ENCODE data around the gene SUV39H2.
"Not testable (repeated sequence)": the region's sequence is repeated elsewhere in the genome, so short reads cannot be mapped to it uniquely, and the experiment has no call there.

Gene SUV39H2

DNA sequence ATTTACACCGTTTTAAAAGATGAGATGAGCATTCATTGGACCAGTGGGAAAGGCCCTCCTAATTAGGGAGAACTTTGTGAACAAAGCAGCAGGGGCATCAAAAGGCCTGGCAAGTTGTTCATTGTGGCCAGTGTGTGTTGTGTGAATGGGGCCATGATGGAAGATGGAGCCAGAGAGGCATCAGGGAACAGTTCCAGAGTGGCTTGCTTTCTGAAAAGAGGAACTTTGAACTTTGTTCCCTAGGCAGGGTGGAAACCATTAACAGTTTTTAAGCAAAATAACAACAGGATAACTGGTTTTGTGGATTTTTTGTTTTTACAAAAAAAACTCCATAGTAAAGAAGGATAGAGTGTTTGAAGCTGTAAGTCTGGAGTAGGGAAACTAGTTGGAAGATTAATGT, 12.5 kb downstream of the SUV39H2 start:
- DNase-seq (ENCODE audit: low read depth): no peak
- no peak overlapping the region for H3K4me3 ChIP-seq (ENCODE audit: low read depth, low read length)
- TF ChIP-seq, protein P1, sequence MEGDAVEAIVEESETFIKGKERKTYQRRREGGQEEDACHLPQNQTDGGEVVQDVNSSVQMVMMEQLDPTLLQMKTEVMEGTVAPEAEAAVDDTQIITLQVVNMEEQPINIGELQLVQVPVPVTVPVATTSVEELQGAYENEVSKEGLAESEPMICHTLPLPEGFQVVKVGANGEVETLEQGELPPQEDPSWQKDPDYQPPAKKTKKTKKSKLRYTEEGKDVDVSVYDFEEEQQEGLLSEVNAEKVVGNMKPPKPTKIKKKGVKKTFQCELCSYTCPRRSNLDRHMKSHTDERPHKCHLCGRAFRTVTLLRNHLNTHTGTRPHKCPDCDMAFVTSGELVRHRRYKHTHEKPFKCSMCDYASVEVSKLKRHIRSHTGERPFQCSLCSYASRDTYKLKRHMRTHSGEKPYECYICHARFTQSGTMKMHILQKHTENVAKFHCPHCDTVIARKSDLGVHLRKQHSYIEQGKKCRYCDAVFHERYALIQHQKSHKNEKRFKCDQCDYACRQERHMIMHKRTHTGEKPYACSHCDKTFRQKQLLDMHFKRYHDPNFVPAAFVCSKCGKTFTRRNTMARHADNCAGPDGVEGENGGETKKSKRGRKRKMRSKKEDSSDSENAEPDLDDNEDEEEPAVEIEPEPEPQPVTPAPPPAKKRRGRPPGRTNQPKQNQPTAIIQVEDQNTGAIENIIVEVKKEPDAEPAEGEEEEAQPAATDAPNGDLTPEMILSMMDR (IDR thresholded peaks at IDR 0.05; ENCODE audit: low read depth, low read length, missing control alignments): no peak

DNA sequence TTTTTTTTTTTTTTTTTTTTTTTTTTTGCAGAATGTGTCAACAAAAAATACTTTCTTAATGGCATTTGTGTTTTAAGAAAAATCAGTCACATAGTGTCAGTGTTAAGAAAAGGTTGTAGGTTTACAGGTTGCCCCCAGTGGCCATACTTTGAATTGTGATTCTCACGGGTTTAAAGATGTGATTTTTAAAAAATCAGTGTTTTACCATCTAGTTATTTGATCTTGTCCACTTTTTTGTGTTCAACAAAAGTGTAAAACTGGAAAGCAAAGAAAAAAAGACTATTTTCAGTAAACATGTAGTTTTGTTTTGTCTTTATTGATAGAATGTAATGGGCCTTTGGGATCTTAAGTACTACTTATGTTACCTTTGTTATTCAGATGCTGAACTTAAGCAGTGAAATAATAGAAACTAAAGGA, 25.7 kb downstream of the SUV39H2 start:
- no peak overlapping the region for H3K4me3 ChIP-seq (ENCODE audit: low read depth, low read length)
- no peak for DNase-seq (ENCODE audit: low read depth)
- TF ChIP-seq, protein P1 (IDR thresholded peaks at IDR 0.05; ENCODE audit: low read depth, low read length, missing control alignments): peak; percentile 57

DNA sequence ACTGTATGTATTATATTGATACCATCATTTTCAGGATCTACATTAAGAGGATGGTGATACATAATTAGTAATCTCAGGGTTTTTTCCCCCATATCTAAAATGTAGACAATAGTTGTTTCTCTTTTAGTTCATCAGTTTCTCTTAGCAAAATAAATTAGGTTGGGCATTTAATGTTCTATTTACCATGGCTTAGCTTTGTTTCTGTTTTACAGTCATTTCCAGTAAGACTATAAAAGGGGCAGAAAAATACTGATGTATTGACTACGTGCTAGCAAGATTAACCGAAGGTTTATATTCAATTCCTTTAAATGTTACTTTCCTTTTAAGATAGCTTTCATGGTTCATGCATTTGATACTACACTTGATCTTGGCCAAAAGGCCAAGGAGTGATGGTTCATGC, 26.2 kb downstream of the SUV39H2 start:
- TF ChIP-seq, protein P1 (IDR thresholded peaks at IDR 0.05; ENCODE audit: low read depth, low read length, missing control alignments): no peak
- H3K4me3 ChIP-seq (ENCODE audit: low read depth, low read length): no peak overlapping the region
- no peak for DNase-seq (ENCODE audit: low read depth)

DNA sequence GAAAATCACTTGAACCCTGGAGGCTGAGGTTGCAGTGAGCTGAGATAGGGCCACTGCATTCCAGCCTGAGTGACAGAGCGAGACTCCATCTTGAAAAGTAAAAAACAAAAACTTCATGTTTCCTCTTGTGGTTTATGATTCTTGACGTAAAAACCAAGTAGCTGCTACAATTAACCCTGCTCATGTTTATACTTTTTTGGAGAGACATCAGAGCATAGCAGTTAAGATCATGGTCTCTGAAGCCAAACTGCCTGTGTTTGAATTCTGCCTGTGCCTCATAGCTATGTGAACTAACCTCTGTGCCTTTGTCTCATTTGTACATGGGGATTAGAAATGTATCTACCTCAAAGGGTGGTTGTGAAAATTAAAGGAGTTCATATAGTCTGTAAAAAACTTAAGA, 27.2 kb downstream of the SUV39H2 start:
- no peak overlapping the region for H3K4me3 ChIP-seq (ENCODE audit: low read depth, low read length)
- TF ChIP-seq, protein P1 (IDR thresholded peaks at IDR 0.05; ENCODE audit: low read depth, low read length, missing control alignments): no peak
- no peak for DNase-seq (ENCODE audit: low read depth)

DNA sequence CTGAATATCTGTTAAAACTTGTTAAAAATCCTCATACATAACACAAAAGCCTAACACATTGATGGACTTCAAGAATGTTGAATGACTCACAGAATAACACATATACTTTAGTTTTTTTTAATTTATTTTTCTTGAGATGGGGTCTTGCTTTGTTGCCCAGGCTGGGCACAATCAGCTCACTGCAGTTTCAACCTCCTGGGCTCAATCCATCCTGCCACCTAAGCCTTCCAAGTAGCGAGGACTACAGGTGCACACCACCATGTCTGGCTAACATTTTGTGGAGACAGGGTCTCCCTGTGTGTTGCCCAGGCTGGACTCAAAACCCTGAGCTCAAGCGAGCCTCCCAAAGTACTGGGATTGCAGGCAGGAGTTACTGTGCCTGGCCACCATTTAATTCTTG, 28.1 kb downstream of the SUV39H2 start:
- H3K4me3 ChIP-seq (ENCODE audit: low read depth, low read length): no peak overlapping the region
- TF ChIP-seq, protein P1 (IDR thresholded peaks at IDR 0.05; ENCODE audit: low read depth, low read length, missing control alignments): no peak
- DNase-seq (ENCODE audit: low read depth): no peak

DNA sequence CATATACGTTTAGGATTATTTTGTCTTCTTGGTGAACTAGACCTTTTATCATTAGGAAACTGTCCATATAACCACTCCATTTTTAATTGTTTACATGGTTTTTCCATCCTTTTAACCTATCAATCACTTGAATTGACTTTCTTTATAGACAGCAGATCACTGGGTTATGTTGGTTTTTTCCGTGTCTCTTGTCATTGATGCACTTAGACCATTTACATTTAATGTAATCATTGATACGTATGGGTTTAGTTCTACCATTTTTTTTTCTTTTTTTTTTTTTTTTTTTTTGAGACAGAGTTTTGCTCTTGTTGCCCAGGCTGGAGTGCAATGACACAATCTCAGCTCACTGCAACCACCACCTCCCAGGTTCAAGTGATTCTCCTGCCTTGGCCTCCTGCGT, 28.9 kb downstream of the SUV39H2 start:
- not testable (repeated sequence) for DNase-seq (ENCODE audit: low read depth); H3K4me3 ChIP-seq (ENCODE audit: low read depth, low read length)

DNA sequence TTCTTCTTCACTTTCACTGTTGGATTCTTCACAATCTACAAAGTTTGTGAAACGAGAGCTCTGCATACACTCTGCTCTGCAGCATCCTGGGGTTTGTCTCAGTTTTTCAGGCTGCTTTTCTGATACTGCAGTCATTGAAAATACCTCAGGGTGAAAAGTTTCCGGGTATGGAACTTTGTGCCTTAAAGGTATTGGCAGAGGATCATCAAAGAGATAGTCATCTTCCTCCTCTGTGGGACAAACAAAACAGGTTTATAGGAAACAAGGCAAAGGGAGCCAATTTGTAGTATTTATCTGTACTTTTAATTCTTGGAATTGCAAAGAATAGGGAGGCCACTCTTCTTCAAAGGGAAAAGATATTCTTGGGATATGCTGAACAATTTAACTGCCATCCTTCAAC, 30.4 kb downstream of the SUV39H2 start:
- DNase-seq (ENCODE audit: low read depth): no peak
- no peak overlapping the region for H3K4me3 ChIP-seq (ENCODE audit: low read depth, low read length)
- TF ChIP-seq, protein P1 (IDR thresholded peaks at IDR 0.05; ENCODE audit: low read depth, low read length, missing control alignments): no peak

DNA sequence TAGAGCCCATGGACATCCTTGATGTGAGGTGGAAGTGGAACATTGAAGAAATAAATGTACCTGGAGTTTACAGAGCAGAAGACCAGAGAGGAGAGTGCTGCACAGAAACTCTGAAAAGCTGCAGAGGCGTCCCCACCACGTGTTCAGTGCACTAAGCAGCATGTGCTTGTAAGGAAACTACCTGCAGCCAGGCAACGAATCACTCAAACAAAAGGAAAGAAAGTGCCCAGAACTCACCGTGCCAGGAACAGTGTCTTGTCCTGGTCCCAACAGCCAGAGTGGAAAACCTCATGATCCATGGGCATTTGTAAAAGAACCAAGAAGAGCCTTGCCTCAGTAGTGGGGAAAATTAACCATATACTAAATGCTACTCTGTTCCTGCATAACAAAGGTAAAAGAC, 32.3 kb downstream of the SUV39H2 start:
- H3K4me3 ChIP-seq (ENCODE audit: low read depth, low read length): no peak overlapping the region
- DNase-seq (ENCODE audit: low read depth): no peak
- TF ChIP-seq, protein P1 (IDR thresholded peaks at IDR 0.05; ENCODE audit: low read depth, low read length, missing control alignments): no peak

All from GM12864 (cell line).